Activated B cell treated with CpG ODN at 0.5 μM for 24 hours (primary cell): ENCODE measurements around the gene CDADC1. TPM values are rescaled to one million over a fixed set of nuclear protein-coding genes. Genes with fewer than 3 reads are reported as not detected.
"Not testable (repeated sequence)": the region's sequence is repeated elsewhere in the genome, so short reads cannot be mapped to it uniquely, and the experiment has no call there.

Source experiments
- ATAC-seq: fragments of 200-7000 bp; cut with Tn5 transposase; one replicate; pipeline ENCODE4 v1.10.0; 2021; ENCODE audit warnings: low read depth, mild to moderate bottlenecking, moderate library complexity
- CTCF ChIA-PET: fragments of 350-600 bp; sonication (Branson Sonifier 250); formaldehyde crosslinking; loops from one replicate; lab custom pipeline; 2021; ENCODE audit warnings: antibody characterized with exemption; lab: Charles Lee
- POLR2A ChIA-PET: fragments of 350-600 bp; sonication (Branson Sonifier 250); formaldehyde crosslinking; loops from one replicate; lab custom pipeline; 2021; ENCODE audit warnings: antibody characterized with exemption; lab: Charles Lee
- DNase-seq: peaks from one replicate; pipeline ENCODE4 v3.0.0; 2022
- H3K27ac Mint-ChIP-seq: one replicate; pipeline ENCODE4 v1.8.0; 2020; ENCODE audit warnings: mixed read lengths
- H3K27me3 Mint-ChIP-seq: one replicate; pipeline ENCODE4 v1.8.0; 2021; ENCODE audit warnings: mixed read lengths
- H3K36me3 Mint-ChIP-seq: one replicate; pipeline ENCODE4 v1.8.0; 2021; ENCODE audit warnings: low read depth, mixed read lengths
- H3K4me1 Mint-ChIP-seq: one replicate; pipeline ENCODE4 v1.8.0; 2021; ENCODE audit warnings: mixed read lengths
- H3K4me3 Mint-ChIP-seq: one replicate; pipeline ENCODE4 v1.8.0; 2020; ENCODE audit warnings: mild to moderate bottlenecking, mixed read lengths
- H3K9me3 Mint-ChIP-seq: one replicate; pipeline ENCODE4 v1.8.0; 2020; ENCODE audit warnings: mixed read lengths
- CTCF ChIP-seq: fragments of 200-600 bp; IDR thresholded peaks from one replicate; pipeline ENCODE4 v1.8.0; 2022; ENCODE audit warnings: antibody characterized with exemption, mild to moderate bottlenecking
- intact Hi-C: fragments of 100-400 bp; cut with micrococcal nuclease; formaldehyde crosslinking; loops from one replicate; pipeline ENCODE4 v1.15.1; 2024
- total RNA-seq: library from RNA; stranded (reverse); gene quantifications from 2 replicates; pipeline ENCODE4 v1.2.3, GENCODE V29; 2022

Gene CDADC1
- total RNA-seq, 1 donor from 2014 or later, result 10.4 TPM

GRCh38 chr13:49319951-49320350, 72.2 kb downstream of the CDADC1 start:
- intact Hi-C loops, result no loop called here
- no peak for DNase-seq
- Mint-ChIP-seq H3K9me3 (no peaks in the 10 kb centered on the region), H3K4me1 (peaks cover 18% of the 10 kb centered on the region), H3K4me3 (no peak overlapping the region), H3K27me3 (no peaks in the 10 kb centered on the region), H3K27ac (no peak overlapping the region), H3K36me3 (peaks cover 1% of the 10 kb centered on the region)
- ChIA-PET POLR2A (interaction anchor here (0.8 kb wide), 1 partner anchor 12 kb away, joined by 5 read pairs; no protein-coding TSS in a partner anchor), CTCF (no interaction called here)
- no peak for TF ChIP-seq CTCF
- no peak for ATAC-seq

DNA sequence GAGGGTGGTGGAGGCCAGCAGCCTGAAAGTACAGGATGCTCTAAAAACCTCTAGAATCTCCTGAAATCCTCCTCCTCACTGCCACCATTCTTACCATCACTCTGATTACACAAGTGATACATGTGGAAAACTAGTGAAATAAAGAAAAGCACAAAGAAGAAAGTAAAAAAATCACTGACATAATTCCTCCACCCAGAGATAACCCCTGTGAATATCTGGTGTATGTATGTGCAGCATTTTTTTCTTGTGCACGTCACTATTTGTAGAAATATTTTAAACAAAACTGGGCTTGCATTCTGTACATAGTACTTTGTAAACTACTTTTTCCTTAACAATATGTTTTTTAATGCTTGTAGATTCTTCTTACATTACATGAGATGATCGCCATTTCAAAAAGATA, 73.2 kb downstream of the CDADC1 start:
- DNase-seq, result no peak
- TF ChIP-seq CTCF, result no peak
- Mint-ChIP-seq H3K4me3 (no peak overlapping the region), H3K27me3 (no peaks in the 10 kb centered on the region), H3K36me3 (peaks cover 1% of the 10 kb centered on the region), H3K9me3 (no peaks in the 10 kb centered on the region), H3K27ac (no peak overlapping the region), H3K4me1 (peaks cover 19% of the 10 kb centered on the region)
- intact Hi-C loops, result no loop called here
- ATAC-seq, result no peak
- CTCF ChIA-PET, result no interaction called here
- POLR2A ChIA-PET, result interaction anchor here (1.3 kb wide), 1 partner anchor 123 kb away, joined by 4 read pairs; the partner anchor contains the start of genes CAB39L and SETDB2

DNA sequence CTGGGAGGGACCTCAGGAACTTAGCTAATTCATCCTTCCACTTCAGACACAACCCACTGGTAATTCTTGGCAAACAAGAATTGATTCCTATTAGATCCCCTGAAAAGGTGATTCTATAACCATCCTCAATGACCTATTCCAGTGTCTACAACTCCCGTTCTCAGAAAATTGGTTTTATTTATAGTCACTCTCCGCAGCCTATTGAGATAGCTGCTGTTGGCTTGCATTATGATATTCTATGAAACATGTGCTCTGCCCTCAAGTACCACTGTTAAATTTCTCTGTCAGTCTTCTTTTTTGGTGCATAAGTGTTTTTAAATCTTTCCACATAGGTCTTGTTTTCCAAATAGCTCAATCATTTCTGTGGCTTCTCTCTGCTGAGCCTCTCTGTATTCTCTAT, 75.0 kb downstream of the CDADC1 start:
- TF ChIP-seq CTCF, result no peak
- ATAC-seq, result no peak
- H3K4me3 Mint-ChIP-seq, result no peak overlapping the region
- H3K9me3 Mint-ChIP-seq, result no peaks in the 10 kb centered on the region
- intact Hi-C loops, result no loop called here
- no peak for DNase-seq
- CTCF ChIA-PET, result interaction anchor here (1.0 kb wide), 1 partner anchor 21 kb away, joined by 3 read pairs; no protein-coding TSS in a partner anchor
- H3K4me1 Mint-ChIP-seq, result peaks cover 19% of the 10 kb centered on the region
- H3K27ac Mint-ChIP-seq, result no peak overlapping the region
- H3K36me3 Mint-ChIP-seq, result peaks cover 1% of the 10 kb centered on the region
- POLR2A ChIA-PET, result no interaction called here
- H3K27me3 Mint-ChIP-seq, result no peaks in the 10 kb centered on the region

DNA sequence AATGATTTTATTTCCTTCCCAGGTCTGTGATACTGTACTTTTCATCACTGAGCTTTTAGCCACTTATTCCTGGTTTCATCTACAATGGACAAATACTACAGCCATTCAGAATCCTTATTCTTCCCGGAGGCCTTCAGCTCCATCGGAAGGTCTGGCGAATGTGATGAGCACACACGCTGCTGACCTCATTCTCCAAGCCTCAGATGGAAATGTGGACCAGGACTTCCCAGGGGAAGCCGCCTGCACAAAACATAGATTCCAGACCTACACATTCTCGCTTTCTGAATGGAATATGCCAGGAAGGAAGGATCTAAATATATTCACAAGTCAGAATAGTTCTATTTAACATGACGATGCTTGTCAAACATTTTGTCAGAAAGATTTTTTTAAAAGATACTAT, 75.6 kb downstream of the CDADC1 start:
- CTCF ChIA-PET, result no interaction called here

DNA sequence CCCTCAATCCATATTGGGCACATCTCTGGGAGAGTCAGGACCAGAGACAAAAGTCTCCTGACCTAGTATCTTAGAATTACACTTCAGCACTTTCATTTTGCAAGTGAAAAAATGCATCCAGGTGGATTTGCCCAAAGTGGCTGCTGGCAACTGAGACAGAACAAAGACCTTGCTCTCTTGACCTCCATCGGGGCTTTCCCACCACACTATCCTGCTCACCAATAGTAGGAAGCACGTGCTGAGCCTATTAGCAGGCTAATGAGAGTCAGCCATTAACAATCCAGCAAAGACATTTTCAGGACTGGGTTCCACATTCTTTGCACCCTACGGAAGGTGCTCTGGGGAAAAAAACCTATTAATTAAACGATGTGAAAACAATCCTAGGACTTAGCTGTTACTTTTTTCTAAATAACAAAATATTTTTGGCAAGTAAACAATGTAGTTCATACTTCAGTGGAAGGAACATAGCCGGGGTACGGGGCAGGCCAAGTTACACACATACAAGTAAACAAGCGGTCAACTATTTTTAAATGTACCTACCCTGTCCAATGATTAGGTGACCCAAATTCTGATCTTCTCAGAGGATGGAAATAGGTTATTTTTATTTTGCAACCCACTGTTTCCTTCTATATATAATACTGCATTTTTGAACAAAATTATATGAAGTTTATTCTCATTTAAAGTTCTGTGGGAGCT, 78.6 kb downstream of the CDADC1 start:
- Mint-ChIP-seq H3K4me3 (no peak overlapping the region), H3K9me3 (no peaks in the 10 kb centered on the region), H3K36me3 (no peaks in the 10 kb centered on the region), H3K4me1 (peaks cover 2% of the 10 kb centered on the region), H3K27me3 (no peaks in the 10 kb centered on the region), H3K27ac (no peak overlapping the region)
- POLR2A ChIA-PET, result no interaction called here
- intact Hi-C loops, result no loop called here
- no peak for ATAC-seq
- TF ChIP-seq CTCF, result no peak
- CTCF ChIA-PET, result no interaction called here
- DNase-seq, result no peak

More for the DNA sequence above, 75.6 kb downstream of the CDADC1 start:
- intact Hi-C loops, result no loop called here
- H3K4me3 Mint-ChIP-seq, result no peak overlapping the region
- ATAC-seq (no peak), DNase-seq (no peak)
- no peaks in the 10 kb centered on the region for H3K36me3 Mint-ChIP-seq
- H3K27me3 Mint-ChIP-seq, result no peaks in the 10 kb centered on the region
- H3K27ac Mint-ChIP-seq, result no peak overlapping the region
- TF ChIP-seq CTCF, result no peak
- POLR2A ChIA-PET, result no interaction called here
- no peaks in the 10 kb centered on the region for H3K9me3 Mint-ChIP-seq
- peaks cover 19% of the 10 kb centered on the region for H3K4me1 Mint-ChIP-seq

DNA sequence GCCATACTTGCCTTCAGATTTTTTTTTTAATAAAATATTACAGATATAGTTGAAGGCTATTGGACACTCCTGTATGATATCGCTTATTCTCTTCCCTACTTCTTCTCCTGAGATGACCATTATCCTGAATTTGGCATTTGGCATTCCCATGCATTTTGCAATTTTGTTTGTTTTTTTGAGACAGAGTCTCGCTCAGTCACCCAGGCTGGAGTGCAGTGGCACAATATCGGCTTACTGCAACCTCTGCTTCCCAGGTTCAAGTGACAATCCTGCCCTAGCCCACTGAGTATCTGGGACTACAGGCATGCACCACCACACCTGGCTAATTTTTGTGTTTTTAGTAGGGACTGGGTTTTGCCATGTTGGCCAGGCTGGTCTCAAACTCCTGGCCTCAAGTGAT, 79.4 kb downstream of the CDADC1 start:
- intact Hi-C loops, POLR2A ChIA-PET, H3K27me3 Mint-ChIP-seq, H3K9me3 Mint-ChIP-seq, H3K36me3 Mint-ChIP-seq, H3K4me1 Mint-ChIP-seq, DNase-seq, CTCF ChIA-PET, ATAC-seq, H3K4me3 Mint-ChIP-seq, H3K27ac Mint-ChIP-seq: not testable (repeated sequence)
